Left lung (tissue), 10 donors: Measurements from ENCODE around the gene TMED10. TPM values are rescaled to one million over a fixed set of nuclear protein-coding genes. Genes with fewer than 3 reads are reported as not detected.

Experiments used
- ATAC-seq: fragments of 200-7000 bp; cut with Tn5 transposase; one replicate; pipeline ENCODE4 v1.9.1; 2020; ENCODE audit warnings: moderate library complexity
- DNase-seq, 4 donors: peaks; one replicate each; pipeline ENCODE4 v3.0.0-alpha.2; 2013 to 2020
- H3K27ac ChIP-seq, 2 donors: fragments of 200-600 bp; sonication (generic) in 1 of 2; one replicate each; pipeline versions ENCODE4 v1.5.0 to v1.8.0; 2020 to 2021
- H3K27me3 ChIP-seq, 2 donors: fragments of 200-600 bp; sonication (generic) in 1 of 2; one replicate each; pipeline versions ENCODE4 v1.5.0 to v1.8.0; 2020 to 2021
- H3K36me3 ChIP-seq, 2 donors: fragments of 200-600 bp; sonication (generic) in 1 of 2; one replicate each; pipeline versions ENCODE4 v1.5.0 to v1.8.0; 2020 to 2021
- H3K4me1 ChIP-seq, 2 donors: fragments of 200-600 bp; one replicate each; pipeline ENCODE4 v1.8.0; 2021
- H3K4me3 ChIP-seq, 2 donors: fragments of 200-600 bp; sonication (generic) in 1 of 2; one replicate each; pipeline versions ENCODE4 v1.5.0 to v1.8.0; 2020 to 2021; ENCODE audit warnings: mild to moderate bottlenecking in 1 of 2
- H3K9me3 ChIP-seq, 2 donors: fragments of 200-600 bp; sonication (generic) in 1 of 2; one replicate each; pipeline versions ENCODE4 v1.5.0 to v1.8.0; 2020 to 2021
- intact Hi-C, 2 donors: fragments of 100-400 bp; cut with DNase I; formaldehyde crosslinking; loops; one replicate each; pipeline versions ENCODE4 v1.11.2 to v1.14.2; 2022
- polyA plus RNA-seq, 6 donors: library from polyadenylated mRNA; unstranded; fragments of 120-200 nt; gene quantifications; one replicate each; pipeline ENCODE4 v1.2.1, GENCODE V29; 2013; ENCODE audit not compliant: insufficient read length in 6 of 6
- total RNA-seq, 2 donors: library from RNA; stranded (reverse); fragmentation: NEBNext Ultra II Directional; extraction: Animal tissue kit (Norgen Biotek cat#: 25700); gene quantifications; one replicate each; pipeline ENCODE4 v1.2.1, GENCODE V29; 2021
- TF ChIP-seq, protein P1 (sequence below), 2 donors: fragments of 200-600 bp; sonication (generic) in 1 of 2; IDR thresholded peaks; one replicate each; pipeline versions ENCODE4 v1.5.0 to v1.8.0; 2021; ENCODE audit warnings: antibody characterized with exemption in 2 of 2
- donor health status: DM: no; HTN: yes; CAD: no.
- donor health status: DM: no; HTN: no; CAD: no.

Gene TMED10
- total and polyA plus RNA-seq, 8 donors: 171 to 391 (median 197) TPM

DNA sequence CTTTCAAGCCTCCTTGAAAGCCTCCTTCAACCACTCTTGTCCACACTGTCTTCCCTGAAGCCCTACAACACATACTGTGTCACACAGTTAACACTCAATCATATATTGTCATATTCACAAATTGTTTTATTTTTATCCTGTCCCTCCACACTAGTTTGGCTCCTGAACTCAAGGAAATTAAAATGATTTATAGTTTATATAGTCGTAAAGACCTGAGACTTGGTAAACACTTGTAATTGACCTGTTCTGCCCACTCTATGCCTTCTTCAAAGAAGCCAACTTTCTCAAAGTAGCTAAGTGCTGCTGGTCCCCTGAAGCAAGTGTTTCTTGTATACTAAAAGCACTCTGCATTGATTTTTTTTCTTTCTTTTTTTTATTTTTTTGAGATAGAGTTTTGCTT is 33.9 kb downstream of the TMED10 start:
- H3K36me3 ChIP-seq: peaks cover 0 to 16% of the 10 kb centered on the region in 2 donors
- H3K4me1 ChIP-seq: peaks cover 27 to 93% of the 10 kb centered on the region in 2 donors
- ATAC-seq (peak; percentile 21), DNase-seq (no peak)
- intact Hi-C loops: no loop called here
- TF ChIP-seq, protein P1, sequence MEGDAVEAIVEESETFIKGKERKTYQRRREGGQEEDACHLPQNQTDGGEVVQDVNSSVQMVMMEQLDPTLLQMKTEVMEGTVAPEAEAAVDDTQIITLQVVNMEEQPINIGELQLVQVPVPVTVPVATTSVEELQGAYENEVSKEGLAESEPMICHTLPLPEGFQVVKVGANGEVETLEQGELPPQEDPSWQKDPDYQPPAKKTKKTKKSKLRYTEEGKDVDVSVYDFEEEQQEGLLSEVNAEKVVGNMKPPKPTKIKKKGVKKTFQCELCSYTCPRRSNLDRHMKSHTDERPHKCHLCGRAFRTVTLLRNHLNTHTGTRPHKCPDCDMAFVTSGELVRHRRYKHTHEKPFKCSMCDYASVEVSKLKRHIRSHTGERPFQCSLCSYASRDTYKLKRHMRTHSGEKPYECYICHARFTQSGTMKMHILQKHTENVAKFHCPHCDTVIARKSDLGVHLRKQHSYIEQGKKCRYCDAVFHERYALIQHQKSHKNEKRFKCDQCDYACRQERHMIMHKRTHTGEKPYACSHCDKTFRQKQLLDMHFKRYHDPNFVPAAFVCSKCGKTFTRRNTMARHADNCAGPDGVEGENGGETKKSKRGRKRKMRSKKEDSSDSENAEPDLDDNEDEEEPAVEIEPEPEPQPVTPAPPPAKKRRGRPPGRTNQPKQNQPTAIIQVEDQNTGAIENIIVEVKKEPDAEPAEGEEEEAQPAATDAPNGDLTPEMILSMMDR (IDR thresholded peaks at IDR 0.05): no peak
- H3K4me3 ChIP-seq: no peak overlapping the region
- no peaks in the 10 kb centered on the region for H3K9me3 ChIP-seq
- H3K27ac ChIP-seq: peak overlapping the region in 1 of 2 donors; percentile 23
- H3K27me3 ChIP-seq: no peaks in the 10 kb centered on the region

DNA sequence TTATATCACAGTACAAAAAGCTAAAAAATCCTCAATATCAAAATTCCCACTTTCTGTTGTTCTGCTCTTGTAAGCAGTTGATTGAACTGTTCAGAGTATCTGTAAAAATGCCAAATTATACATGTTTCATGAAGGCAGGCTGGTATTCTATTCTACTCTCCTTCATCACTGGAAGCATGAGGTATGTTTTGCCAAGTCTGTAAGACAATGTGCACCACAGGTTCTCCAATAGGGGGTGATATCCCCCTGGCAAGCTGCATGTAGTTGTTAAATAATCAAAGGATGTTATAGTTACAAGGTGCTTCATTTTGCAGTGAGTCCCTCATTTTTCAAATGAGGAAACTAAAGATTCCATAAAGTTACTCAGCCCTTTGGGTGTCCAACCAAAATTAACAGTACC is 34.4 kb downstream of the TMED10 start:
- Histone ChIP-seq H3K36me3 (peaks cover 0 to 11% of the 10 kb centered on the region in 2 donors), H3K27me3 (no peaks in the 10 kb centered on the region), H3K9me3 (no peaks in the 10 kb centered on the region), H3K4me3 (no peak overlapping the region), H3K27ac (no peak overlapping the region), H3K4me1 (peaks cover 27 to 88% of the 10 kb centered on the region in 2 donors)
- TF ChIP-seq, protein P1 (IDR thresholded peaks at IDR 0.05): peak in 1 of 2 donors; percentile 18
- intact Hi-C loops: no loop called here
- ATAC-seq (peak; percentile 47), DNase-seq (no peak)

DNA sequence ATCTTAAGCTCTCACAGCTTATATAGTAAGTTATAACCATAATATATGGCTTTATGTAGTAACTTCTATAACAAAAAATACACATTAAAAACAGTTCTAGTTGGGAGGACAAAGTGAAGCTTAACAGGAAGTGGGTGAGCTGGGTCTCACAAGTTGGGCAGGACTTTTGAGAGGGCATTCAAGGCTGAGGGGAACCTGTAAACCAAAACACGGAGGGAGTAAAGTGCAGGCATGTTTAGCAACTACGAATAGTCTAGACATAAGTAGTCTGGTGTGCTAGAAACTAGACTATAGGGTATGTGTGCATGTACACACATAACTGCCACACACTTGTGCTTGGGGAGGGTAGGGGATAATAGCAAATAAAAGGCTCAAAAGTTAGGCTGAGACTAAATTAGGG is 35.4 kb downstream of the TMED10 start:
- ATAC-seq (no peak), DNase-seq (no peak)
- intact Hi-C loops: no loop called here
- no peak overlapping the region for H3K27ac ChIP-seq
- peaks cover 0 to 9% of the 10 kb centered on the region in 2 donors for H3K36me3 ChIP-seq
- no peaks in the 10 kb centered on the region for H3K9me3 ChIP-seq
- no peak overlapping the region for H3K4me3 ChIP-seq
- peaks cover 21 to 79% of the 10 kb centered on the region in 2 donors for H3K4me1 ChIP-seq
- no peaks in the 10 kb centered on the region for H3K27me3 ChIP-seq
- TF ChIP-seq, protein P1 (IDR thresholded peaks at IDR 0.05): no peak

DNA sequence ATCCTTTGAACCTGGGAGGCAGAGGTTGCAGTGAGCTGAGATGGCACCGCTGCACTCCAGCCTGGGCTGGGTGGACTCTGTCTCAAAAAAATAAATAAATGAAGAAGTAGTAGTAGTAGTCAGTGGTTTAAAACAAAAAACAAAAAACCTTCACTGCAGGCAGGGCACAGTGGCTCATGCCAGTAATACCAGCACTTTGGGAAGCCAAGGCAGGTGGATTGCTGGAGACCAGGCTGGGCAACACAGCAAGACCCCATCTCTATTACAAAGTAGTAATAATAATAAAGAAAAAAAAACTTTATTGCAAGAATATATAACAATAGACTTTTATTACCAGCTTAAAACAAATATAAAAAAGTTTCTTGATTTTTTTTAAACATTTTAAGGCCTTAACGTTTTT is 35.8 kb downstream of the TMED10 start:
- Histone ChIP-seq H3K36me3 (peaks cover 0 to 9% of the 10 kb centered on the region in 2 donors), H3K27me3 (no peaks in the 10 kb centered on the region), H3K27ac (no peak overlapping the region), H3K4me3 (no peak overlapping the region), H3K4me1 (peaks cover 21 to 75% of the 10 kb centered on the region in 2 donors), H3K9me3 (no peaks in the 10 kb centered on the region)
- ATAC-seq (no peak), DNase-seq (no peak)
- intact Hi-C loops: no loop called here
- TF ChIP-seq, protein P1 (IDR thresholded peaks at IDR 0.05): no peak

DNA sequence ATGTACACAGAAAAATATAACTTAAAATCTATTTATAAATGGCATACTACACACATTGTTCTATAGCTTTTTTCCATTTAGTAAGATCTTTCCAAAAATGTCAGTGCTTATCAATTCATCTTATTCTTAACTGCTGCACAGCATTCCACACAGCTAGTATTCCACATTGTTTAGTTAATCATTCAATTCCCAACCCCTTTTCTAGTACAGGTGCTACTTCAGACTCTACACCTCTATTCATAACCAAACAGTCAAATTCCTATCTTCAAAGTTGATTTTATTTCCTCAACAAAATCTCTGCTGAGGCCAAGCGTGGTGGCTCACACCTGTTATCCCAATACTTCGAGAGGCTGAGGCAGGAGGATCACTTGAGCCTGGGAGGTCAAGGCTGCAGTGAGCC is 37.2 kb downstream of the TMED10 start:
- peak; percentile 44 for ATAC-seq
- intact Hi-C loops: loop anchor here in 1 of 2 donors (10.0 kb wide), 1 partner anchor 356 kb away; no protein-coding TSS in a partner anchor
- H3K27ac ChIP-seq: peak overlapping the region; percentile 45 to 62

More for the DNA sequence above, 37.2 kb downstream of the TMED10 start:
- Histone ChIP-seq H3K9me3 (no peaks in the 10 kb centered on the region), H3K4me1 (peaks cover 21 to 60% of the 10 kb centered on the region in 2 donors), H3K36me3 (peaks cover 0 to 15% of the 10 kb centered on the region in 2 donors), H3K4me3 (no peak overlapping the region), H3K27me3 (no peaks in the 10 kb centered on the region)
- DNase-seq: no peak
- TF ChIP-seq, protein P1 (IDR thresholded peaks at IDR 0.05): no peak
